Kidney (tissue), 14 donors: ENCODE results near the gene CD37. TPM values are rescaled to one million over a fixed set of nuclear protein-coding genes. Genes with fewer than 3 reads are reported as not detected.
A peak's percentile ranks its signal among the peaks of the same experiment; 100 is the strongest.

ENCODE experiments used
- DNase-seq, 5 donors: peaks; one replicate each; pipeline ENCODE4 v3.0.0-alpha.2; 2013 to 2020
- FAIRE-seq: peaks from 2 replicates; lab custom pipeline; 2012; peaks lifted over from hg19 to GRCh38; lab: Jason Lieb, UNC
- H3K27ac ChIP-seq, 2 donors: one replicate each; pipeline ENCODE4 v1.7.0; 2013; ENCODE audit warnings: low read depth in 2 of 2, low read length in 2 of 2, inconsistent platforms in 1 of 2
- H3K27me3 ChIP-seq: one replicate; pipeline ENCODE4 v1.7.1; 2013; ENCODE audit warnings: low read length, inconsistent platforms; ENCODE audit not compliant: control insufficient read depth, insufficient read depth
- H3K36me3 ChIP-seq, 3 donors: one replicate each; pipeline versions ENCODE4 v1.7.0 to v1.7.1; 2013; ENCODE audit warnings: low read length in 3 of 3, control low read depth in 1 of 3, inconsistent platforms in 1 of 3; ENCODE audit not compliant: insufficient read depth in 3 of 3, control insufficient read depth in 2 of 3
- H3K4me1 ChIP-seq, 3 donors: one replicate each; pipeline versions ENCODE4 v1.7.0 to v1.7.1; 2013; ENCODE audit warnings: low read length in 3 of 3, inconsistent platforms in 1 of 3, low read depth in 1 of 3; ENCODE audit not compliant: control insufficient read depth in 2 of 3, insufficient read depth in 2 of 3
- H3K4me3 ChIP-seq, 3 donors: one replicate each; pipeline versions ENCODE4 v1.7.0 to v1.8.1; 2013; ENCODE audit warnings: low read length in 3 of 3, control low read depth in 1 of 3, inconsistent platforms in 1 of 3
- H3K9ac ChIP-seq, 3 donors: one replicate each; pipeline versions ENCODE4 v1.7.0 to v1.7.1; 2013; ENCODE audit warnings: low read length in 3 of 3, control low read depth in 1 of 3, inconsistent platforms in 1 of 3
- H3K9me3 ChIP-seq, 3 donors: one replicate each; pipeline versions ENCODE4 v1.7.0 to v1.7.1; 2013; ENCODE audit warnings: low read length in 3 of 3, control low read depth in 1 of 3, inconsistent platforms in 1 of 3; ENCODE audit not compliant: control insufficient read depth in 2 of 3, insufficient read depth in 1 of 3
- intact Hi-C: fragments of 100-400 bp; cut with DNase I; formaldehyde crosslinking; loops from one replicate; pipeline ENCODE4 v1.11.1; 2022
- polyA plus RNA-seq: library from polyadenylated mRNA; stranded (reverse); fragments of 350-450 nt; fragmentation: Illumina TruSeq; extraction: RNeasy Lipid Tissue Mini Kit (QIAGEN cat#74804); gene quantifications from one replicate; pipeline ENCODE4 v1.2.3, GENCODE V29; 2014; ENCODE audit warnings: low read depth, low replicate concordance; ENCODE audit not compliant: insufficient read depth
- total RNA-seq: library from RNA; stranded (reverse); fragmentation: NEBNext Ultra II Directional; extraction: Animal tissue kit (Norgen Biotek cat#: 25700); gene quantifications from one replicate; pipeline ENCODE4 v1.2.1, GENCODE V29; 2021
- TF ChIP-seq, protein P1 (sequence below): IDR thresholded peaks from 3 replicates; pipeline ENCODE4 v1.5.1; 2012; ENCODE audit warnings: mild to moderate bottlenecking, moderate library complexity, borderline replicate concordance; ENCODE audit not compliant: insufficient read depth; ENCODE audit errors: extremely low read depth
- donor health status: control.
- donor health status: control.
- donor health status: control.
- donor health status: control.
- donor health status: control.
- donor health status: DM: yes; HTN: yes; CAD: no.
- donor health status: Normal renal cell carcinoma (clear cell type).

Gene CD37
- total and polyA plus RNA-seq, 2 donors from 2014 or later, result 3.8 to 35.7 TPM

DNA sequence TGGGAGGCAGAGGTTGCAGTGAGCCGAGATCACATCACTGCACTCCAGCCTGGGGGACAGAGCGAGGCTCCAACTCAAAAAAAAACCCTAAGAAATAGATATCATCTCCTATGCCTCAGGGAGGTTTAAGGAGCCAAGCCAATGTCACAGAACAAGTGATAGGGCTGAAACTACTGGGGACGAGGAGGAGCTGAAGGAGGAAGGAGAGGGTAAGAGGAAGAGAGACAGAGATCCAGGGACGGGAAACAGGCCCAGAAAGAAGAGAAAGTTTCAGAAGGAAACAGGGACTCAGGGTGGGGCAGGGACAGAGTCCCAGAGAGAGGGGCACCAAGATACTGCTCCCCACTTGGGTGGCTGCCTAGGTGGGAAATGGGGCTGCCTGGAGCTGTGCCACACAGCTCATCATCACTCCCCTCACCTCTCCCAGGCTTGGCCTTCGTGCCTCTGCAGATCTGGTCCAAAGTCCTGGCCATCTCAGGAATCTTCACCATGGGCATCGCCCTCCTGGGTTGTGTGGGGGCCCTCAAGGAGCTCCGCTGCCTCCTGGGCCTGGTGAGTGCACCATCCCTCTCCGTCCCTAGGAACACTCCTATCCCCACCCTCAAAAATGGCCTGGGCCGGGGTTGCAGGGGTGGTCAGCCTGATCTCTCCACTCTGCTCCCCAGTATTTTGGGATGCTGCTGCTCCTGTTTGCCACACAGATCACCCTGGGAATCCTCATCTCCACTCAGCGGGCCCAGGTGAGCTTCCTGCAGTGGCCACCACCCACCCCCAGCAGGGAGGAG, 1.5 kb downstream of the CD37 start:
- H3K4me1 ChIP-seq, result peaks cover 0 to 14% (median 0%) of the 10 kb centered on the region in 3 donors
- no peak overlapping the region for H3K4me3 ChIP-seq
- no peak overlapping the region for H3K27ac ChIP-seq
- no peaks in the 10 kb centered on the region for H3K9me3 ChIP-seq
- H3K36me3 ChIP-seq, result no peaks in the 10 kb centered on the region
- TF ChIP-seq, protein P1, sequence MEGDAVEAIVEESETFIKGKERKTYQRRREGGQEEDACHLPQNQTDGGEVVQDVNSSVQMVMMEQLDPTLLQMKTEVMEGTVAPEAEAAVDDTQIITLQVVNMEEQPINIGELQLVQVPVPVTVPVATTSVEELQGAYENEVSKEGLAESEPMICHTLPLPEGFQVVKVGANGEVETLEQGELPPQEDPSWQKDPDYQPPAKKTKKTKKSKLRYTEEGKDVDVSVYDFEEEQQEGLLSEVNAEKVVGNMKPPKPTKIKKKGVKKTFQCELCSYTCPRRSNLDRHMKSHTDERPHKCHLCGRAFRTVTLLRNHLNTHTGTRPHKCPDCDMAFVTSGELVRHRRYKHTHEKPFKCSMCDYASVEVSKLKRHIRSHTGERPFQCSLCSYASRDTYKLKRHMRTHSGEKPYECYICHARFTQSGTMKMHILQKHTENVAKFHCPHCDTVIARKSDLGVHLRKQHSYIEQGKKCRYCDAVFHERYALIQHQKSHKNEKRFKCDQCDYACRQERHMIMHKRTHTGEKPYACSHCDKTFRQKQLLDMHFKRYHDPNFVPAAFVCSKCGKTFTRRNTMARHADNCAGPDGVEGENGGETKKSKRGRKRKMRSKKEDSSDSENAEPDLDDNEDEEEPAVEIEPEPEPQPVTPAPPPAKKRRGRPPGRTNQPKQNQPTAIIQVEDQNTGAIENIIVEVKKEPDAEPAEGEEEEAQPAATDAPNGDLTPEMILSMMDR, result no peak
- no peak overlapping the region for H3K9ac ChIP-seq
- no peak for FAIRE-seq
- H3K27me3 ChIP-seq, result no peaks in the 10 kb centered on the region
- DNase-seq, result no peak
- intact Hi-C loops, result no loop called here

DNA sequence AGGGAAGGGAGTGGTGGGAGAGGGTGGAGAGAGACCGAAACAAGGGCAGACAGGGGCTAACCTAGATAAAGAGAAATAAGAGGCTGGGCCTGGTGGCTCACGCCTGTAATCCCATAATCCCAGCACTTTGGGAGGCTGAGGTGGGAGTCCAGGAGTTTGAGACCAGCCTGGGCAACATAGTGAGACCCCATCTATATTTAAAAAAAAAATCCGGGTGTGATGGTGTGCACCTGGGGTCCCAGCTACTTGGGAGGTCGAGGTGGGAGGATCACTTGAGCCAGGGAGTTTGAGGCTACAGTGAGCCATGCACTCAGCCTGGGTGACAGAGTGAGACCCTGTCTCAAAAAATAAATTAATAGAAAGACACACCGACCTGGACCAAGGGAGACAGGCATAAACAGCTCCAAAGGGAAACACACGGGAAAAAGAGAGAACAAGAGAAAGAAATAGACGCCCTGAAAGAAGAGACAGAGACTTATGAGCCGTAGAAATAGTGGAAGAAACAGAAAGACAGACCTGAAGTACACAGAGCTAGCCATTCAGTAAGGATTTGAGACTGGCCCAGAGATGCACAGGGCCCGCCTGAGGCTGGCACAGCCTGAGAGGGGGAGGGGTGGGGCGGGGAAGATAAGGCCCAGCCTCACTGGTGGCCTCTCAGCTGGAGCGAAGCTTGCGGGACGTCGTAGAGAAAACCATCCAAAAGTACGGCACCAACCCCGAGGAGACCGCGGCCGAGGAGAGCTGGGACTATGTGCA, 2.2 kb downstream of the CD37 start:
- intact Hi-C loops, result no loop called here
- DNase-seq, result peak in 3 of 5 donors; percentile 4 to 31 (median 26)
- H3K27me3 ChIP-seq, result no peaks in the 10 kb centered on the region
- no peak overlapping the region for H3K27ac ChIP-seq
- no peak overlapping the region for H3K9ac ChIP-seq
- TF ChIP-seq, protein P1, result no peak
- H3K9me3 ChIP-seq, result no peaks in the 10 kb centered on the region
- no peak overlapping the region for H3K4me3 ChIP-seq
- peaks cover 0 to 4% (median 0%) of the 10 kb centered on the region in 3 donors for H3K36me3 ChIP-seq
- FAIRE-seq, result no peak
- peaks cover 0 to 14% (median 0%) of the 10 kb centered on the region in 3 donors for H3K4me1 ChIP-seq

DNA sequence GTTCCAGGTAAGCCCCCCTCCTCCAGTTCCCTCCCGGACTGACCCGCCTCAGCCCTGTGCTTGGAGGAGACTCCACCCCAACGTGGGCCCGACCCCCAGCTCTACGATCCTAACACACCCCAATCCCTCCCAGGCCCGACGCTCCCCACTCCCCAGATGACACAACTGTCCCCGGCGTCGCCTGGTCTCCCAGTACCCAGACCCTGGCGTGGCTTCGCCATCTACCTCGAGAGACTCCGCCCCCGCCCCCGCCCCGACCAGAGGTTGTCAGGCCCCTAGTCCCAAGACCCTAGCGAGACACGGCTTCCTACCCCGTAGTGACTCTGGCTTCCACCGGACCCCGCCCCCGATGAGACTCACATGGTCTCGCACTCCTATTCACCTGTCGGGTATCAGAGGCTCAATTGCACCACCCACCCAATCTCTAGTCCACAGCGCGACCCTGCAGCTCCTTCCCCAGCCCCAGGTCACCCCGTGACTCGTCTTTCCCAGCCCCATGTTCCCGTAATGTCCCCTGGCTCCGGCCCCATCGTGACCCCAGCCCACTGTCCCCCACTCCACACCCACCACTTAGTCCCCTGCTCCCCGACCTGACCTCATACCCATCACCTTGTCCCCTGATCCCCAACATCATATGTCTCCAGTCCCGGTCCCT, 2.9 kb downstream of the CD37 start:
- Histone ChIP-seq H3K4me3 (peak overlapping the region in 2 of 3 donors; percentile 40 to 50), H3K9me3 (no peaks in the 10 kb centered on the region), H3K27ac (no peak overlapping the region), H3K9ac (no peak overlapping the region), H3K27me3 (no peaks in the 10 kb centered on the region), H3K4me1 (peaks cover 0 to 14% (median 0%) of the 10 kb centered on the region in 3 donors), H3K36me3 (peaks cover 0 to 6% (median 4%) of the 10 kb centered on the region in 3 donors)
- FAIRE-seq (no peak), DNase-seq (peak; percentile 42 to 83 (median 48))
- TF ChIP-seq, protein P1, result no peak
- intact Hi-C loops, result no loop called here
